Smooth muscle cell (in vitro differentiated cells): Measurements from ENCODE around the gene FBLL1. TPM values are rescaled to one million over a fixed set of nuclear protein-coding genes. Genes with fewer than 3 reads are reported as not detected.
"Not testable (repeated sequence)": the region's sequence is repeated elsewhere in the genome, so short reads cannot be mapped to it uniquely, and the experiment has no call there.

ENCODE experiments used
- DNase-seq: peaks from one replicate; lab custom pipeline; 2025; ENCODE audit not compliant: unreplicated experiment; lab: John Stamatoyannopoulos, UW
- H2AFZ ChIP-seq: fragments of 200-600 bp; sonication (generic); 2 replicates; pipeline ENCODE4 v1.6.0; 2016; ENCODE audit warnings: antibody characterized with exemption, low read depth, mild to moderate bottlenecking
- H3F3A ChIP-seq: fragments of 200-600 bp; sonication (generic); 2 replicates; pipeline ENCODE4 v1.6.0; 2017; ENCODE audit warnings: antibody characterized with exemption, low read depth
- H3K27ac ChIP-seq: fragments of 200-600 bp; sonication (generic); 2 replicates; pipeline ENCODE4 v1.5.1; 2016; ENCODE audit warnings: low read depth, mild to moderate bottlenecking
- H3K27me3 ChIP-seq: fragments of 200-600 bp; sonication (generic); 2 replicates; pipeline ENCODE4 v1.6.1; 2016; ENCODE audit warnings: low read depth, mild to moderate bottlenecking
- H3K36me3 ChIP-seq: fragments of 200-600 bp; sonication (generic); 2 replicates; pipeline ENCODE4 v1.5.1; 2016; ENCODE audit warnings: low read depth
- H3K4me1 ChIP-seq: fragments of 200-600 bp; sonication (generic); 2 replicates; pipeline ENCODE4 v1.5.1; 2016; ENCODE audit warnings: low read depth
- H3K4me2 ChIP-seq: fragments of 200-600 bp; sonication (generic); 2 replicates; pipeline ENCODE4 v1.6.0; 2016; ENCODE audit warnings: mild to moderate bottlenecking
- H3K4me3 ChIP-seq: fragments of 200-600 bp; sonication (generic); 2 replicates; pipeline ENCODE4 v1.5.1; 2016; ENCODE audit warnings: mild to moderate bottlenecking
- H3K79me2 ChIP-seq: fragments of 200-600 bp; sonication (generic); 2 replicates; pipeline ENCODE4 v1.6.0; 2016; ENCODE audit warnings: low read depth, mild to moderate bottlenecking
- H3K9ac ChIP-seq: fragments of 200-600 bp; sonication (generic); 2 replicates; pipeline ENCODE4 v1.6.0; 2016; ENCODE audit warnings: low read depth
- H3K9me3 ChIP-seq: fragments of 200-600 bp; sonication (generic); replicated peaks from 2 replicates; pipeline ENCODE4 v1.5.1; 2016; ENCODE audit warnings: low read depth
- H4K20me1 ChIP-seq: fragments of 200-600 bp; sonication (generic); 2 replicates; pipeline ENCODE4 v1.6.0; 2016; ENCODE audit warnings: low read depth
- CTCF ChIP-seq: fragments of 200-600 bp; sonication (generic); IDR thresholded peaks from 2 replicates; pipeline ENCODE4 v1.5.1; 2017; ENCODE audit warnings: borderline replicate concordance, mild to moderate bottlenecking, antibody characterized with exemption; ENCODE audit not compliant: insufficient read depth, poor library complexity, severe bottlenecking
- WGBS: methylation state at CpG from one replicate; pipeline ENCODE4 v1.1.7; 2016; ENCODE audit warnings: low lambda C conversion rate; 5-methylcytosine and 5-hydroxymethylcytosine counted together
- polyA plus RNA-seq: library from polyadenylated mRNA; unstranded; fragments of >200 nt; fragmentation: Nextera tagmentation; extraction: Ambion mirVana; gene quantifications from 2 replicates; pipeline ENCODE4 v1.2.1, GENCODE V29; 2016
- total RNA-seq: library from RNA; depleted of rRNA; stranded (reverse); fragments of >200 nt; gene quantifications from 2 replicates; pipeline ENCODE4 v1.2.3, GENCODE V29; 2014

The FBLL1 gene
- total and polyA plus RNA-seq, 2 experiments from 2014 or later: 0.30 to 1.0 TPM

- Histone ChIP-seq H2AFZ (no peak overlapping the region), H3K36me3 (no peaks in the 10 kb centered on the region), H3K4me3 (no peak overlapping the region), H3K27me3 (peaks cover 13% of the 10 kb centered on the region), H3K4me2 (no peak overlapping the region), H3K27ac (no peak overlapping the region), H4K20me1 (peaks cover 4% of the 10 kb centered on the region), H3K9me3 (no peaks in the 10 kb centered on the region), H3K4me1 (peaks cover 4% of the 10 kb centered on the region), H3K79me2 (no peaks in the 10 kb centered on the region), H3K9ac (no peak overlapping the region), H3F3A (peaks cover 4% of the 10 kb centered on the region)
- no peak for TF ChIP-seq CTCF
- DNase-seq: no peak
- 89% methylated on average over 4 of the region's 5 CpGs for WGBS
Observed at GRCh38 chr5:168531191-168531590, 2.1 kb downstream of the FBLL1 start.

- H3K4me3 ChIP-seq: no peak overlapping the region
- H3K4me1 ChIP-seq: peaks cover 4% of the 10 kb centered on the region
- peaks cover 4% of the 10 kb centered on the region for H4K20me1 ChIP-seq
- WGBS: 79% methylated on average over 6 of the region's 6 CpGs
- H2AFZ ChIP-seq: no peak overlapping the region
- H3K9ac ChIP-seq: no peak overlapping the region
- peaks cover 13% of the 10 kb centered on the region for H3K27me3 ChIP-seq
- peaks cover 4% of the 10 kb centered on the region for H3F3A ChIP-seq
- no peak overlapping the region for H3K27ac ChIP-seq
- TF ChIP-seq CTCF: no peak
- H3K4me2 ChIP-seq: no peak overlapping the region
- no peaks in the 10 kb centered on the region for H3K79me2 ChIP-seq
- H3K36me3 ChIP-seq: no peaks in the 10 kb centered on the region
- DNase-seq: no peak
- no peaks in the 10 kb centered on the region for H3K9me3 ChIP-seq
Observed at GRCh38 chr5:168531987-168532864, 3.1 kb downstream of the FBLL1 start.

- H3K4me3 ChIP-seq, H3K36me3 ChIP-seq, H3K4me1 ChIP-seq, H2AFZ ChIP-seq, H3K9ac ChIP-seq, H3K27ac ChIP-seq, H4K20me1 ChIP-seq, H3K4me2 ChIP-seq, H3F3A ChIP-seq, DNase-seq, H3K79me2 ChIP-seq, H3K9me3 ChIP-seq: not testable (repeated sequence)
- H3K27me3 ChIP-seq: peaks cover 13% of the 10 kb centered on the region
- WGBS: 89% methylated on average over 7 of the region's 7 CpGs
Observed at GRCh38 chr5:168534351-168534750, 5.2 kb downstream of the FBLL1 start.

GRCh38 chr5:168537176-168537575, 8.1 kb downstream of the FBLL1 start:
- no peak overlapping the region for H2AFZ ChIP-seq
- no peak for DNase-seq
- H3F3A ChIP-seq: no peaks in the 10 kb centered on the region
- H3K9me3 ChIP-seq: no peaks in the 10 kb centered on the region
- H3K79me2 ChIP-seq: no peaks in the 10 kb centered on the region
- H3K9ac ChIP-seq: no peak overlapping the region
- no peak for TF ChIP-seq CTCF
- H3K4me2 ChIP-seq: no peak overlapping the region
- H3K4me3 ChIP-seq: no peak overlapping the region
- H3K27me3 ChIP-seq: no peaks in the 10 kb centered on the region
- H3K36me3 ChIP-seq: no peaks in the 10 kb centered on the region
- no peak overlapping the region for H3K27ac ChIP-seq
- no peaks in the 10 kb centered on the region for H3K4me1 ChIP-seq
- no peaks in the 10 kb centered on the region for H4K20me1 ChIP-seq
- WGBS: 87% methylated on average over 2 of the region's 2 CpGs
